ENCODE measurements around the gene F8.
"Not testable (repeated sequence)": the region's sequence is repeated elsewhere in the genome, so short reads cannot be mapped to it uniquely, and the experiment has no call there.

DNA sequence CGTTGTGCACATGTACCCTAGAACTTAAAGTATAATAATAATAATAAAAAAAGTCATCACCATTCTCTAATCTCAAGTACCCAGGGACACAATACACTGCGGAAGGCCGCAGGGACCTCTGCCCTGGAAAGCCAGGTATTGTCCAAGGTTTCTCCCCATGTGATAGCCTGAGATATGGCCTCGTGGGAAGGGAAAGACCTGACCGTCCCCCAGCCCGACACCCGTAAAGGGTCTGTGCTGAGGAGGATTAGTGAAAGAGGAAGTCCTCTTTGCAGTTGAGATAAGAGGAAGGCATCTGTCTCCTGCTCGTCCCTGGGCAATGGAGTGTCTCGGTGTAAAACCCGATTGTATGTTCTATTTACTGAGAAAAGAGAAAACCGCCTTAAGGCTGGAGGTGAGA lies 112.0 kb downstream of the F8 start:
- TF ChIP-seq, protein P1, sequence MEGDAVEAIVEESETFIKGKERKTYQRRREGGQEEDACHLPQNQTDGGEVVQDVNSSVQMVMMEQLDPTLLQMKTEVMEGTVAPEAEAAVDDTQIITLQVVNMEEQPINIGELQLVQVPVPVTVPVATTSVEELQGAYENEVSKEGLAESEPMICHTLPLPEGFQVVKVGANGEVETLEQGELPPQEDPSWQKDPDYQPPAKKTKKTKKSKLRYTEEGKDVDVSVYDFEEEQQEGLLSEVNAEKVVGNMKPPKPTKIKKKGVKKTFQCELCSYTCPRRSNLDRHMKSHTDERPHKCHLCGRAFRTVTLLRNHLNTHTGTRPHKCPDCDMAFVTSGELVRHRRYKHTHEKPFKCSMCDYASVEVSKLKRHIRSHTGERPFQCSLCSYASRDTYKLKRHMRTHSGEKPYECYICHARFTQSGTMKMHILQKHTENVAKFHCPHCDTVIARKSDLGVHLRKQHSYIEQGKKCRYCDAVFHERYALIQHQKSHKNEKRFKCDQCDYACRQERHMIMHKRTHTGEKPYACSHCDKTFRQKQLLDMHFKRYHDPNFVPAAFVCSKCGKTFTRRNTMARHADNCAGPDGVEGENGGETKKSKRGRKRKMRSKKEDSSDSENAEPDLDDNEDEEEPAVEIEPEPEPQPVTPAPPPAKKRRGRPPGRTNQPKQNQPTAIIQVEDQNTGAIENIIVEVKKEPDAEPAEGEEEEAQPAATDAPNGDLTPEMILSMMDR (IDR thresholded peaks at IDR 0.05; ENCODE audit: poor library complexity, severe bottlenecking): not testable (repeated sequence)
- not testable (repeated sequence) for TF ChIP-seq MXI1 (conservative IDR thresholded peaks at IDR 0.05; ENCODE audit: poor library complexity, severe bottlenecking); EZH2 (IDR thresholded peaks at IDR 0.05; ENCODE audit: borderline replicate concordance, insufficient read depth, low read length, poor library complexity, severe bottlenecking)
- TF ChIP-seq, protein P2, sequence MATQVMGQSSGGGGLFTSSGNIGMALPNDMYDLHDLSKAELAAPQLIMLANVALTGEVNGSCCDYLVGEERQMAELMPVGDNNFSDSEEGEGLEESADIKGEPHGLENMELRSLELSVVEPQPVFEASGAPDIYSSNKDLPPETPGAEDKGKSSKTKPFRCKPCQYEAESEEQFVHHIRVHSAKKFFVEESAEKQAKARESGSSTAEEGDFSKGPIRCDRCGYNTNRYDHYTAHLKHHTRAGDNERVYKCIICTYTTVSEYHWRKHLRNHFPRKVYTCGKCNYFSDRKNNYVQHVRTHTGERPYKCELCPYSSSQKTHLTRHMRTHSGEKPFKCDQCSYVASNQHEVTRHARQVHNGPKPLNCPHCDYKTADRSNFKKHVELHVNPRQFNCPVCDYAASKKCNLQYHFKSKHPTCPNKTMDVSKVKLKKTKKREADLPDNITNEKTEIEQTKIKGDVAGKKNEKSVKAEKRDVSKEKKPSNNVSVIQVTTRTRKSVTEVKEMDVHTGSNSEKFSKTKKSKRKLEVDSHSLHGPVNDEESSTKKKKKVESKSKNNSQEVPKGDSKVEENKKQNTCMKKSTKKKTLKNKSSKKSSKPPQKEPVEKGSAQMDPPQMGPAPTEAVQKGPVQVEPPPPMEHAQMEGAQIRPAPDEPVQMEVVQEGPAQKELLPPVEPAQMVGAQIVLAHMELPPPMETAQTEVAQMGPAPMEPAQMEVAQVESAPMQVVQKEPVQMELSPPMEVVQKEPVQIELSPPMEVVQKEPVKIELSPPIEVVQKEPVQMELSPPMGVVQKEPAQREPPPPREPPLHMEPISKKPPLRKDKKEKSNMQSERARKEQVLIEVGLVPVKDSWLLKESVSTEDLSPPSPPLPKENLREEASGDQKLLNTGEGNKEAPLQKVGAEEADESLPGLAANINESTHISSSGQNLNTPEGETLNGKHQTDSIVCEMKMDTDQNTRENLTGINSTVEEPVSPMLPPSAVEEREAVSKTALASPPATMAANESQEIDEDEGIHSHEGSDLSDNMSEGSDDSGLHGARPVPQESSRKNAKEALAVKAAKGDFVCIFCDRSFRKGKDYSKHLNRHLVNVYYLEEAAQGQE (IDR thresholded peaks at IDR 0.05; ENCODE audit: borderline replicate concordance): not testable (repeated sequence)
